GM15510 (cell line): ENCODE measurements around the gene HIPK4.
A peak's percentile ranks its signal among the peaks of the same experiment; 100 is the strongest.

Source experiments
- POLR2A ChIP-seq: IDR thresholded peaks from 3 replicates; pipeline ENCODE4 v1.6.1; 2011; ENCODE audit warnings: borderline replicate concordance; ENCODE audit not compliant: insufficient read length; ENCODE audit errors: extremely low read depth

Gene HIPK4

DNA sequence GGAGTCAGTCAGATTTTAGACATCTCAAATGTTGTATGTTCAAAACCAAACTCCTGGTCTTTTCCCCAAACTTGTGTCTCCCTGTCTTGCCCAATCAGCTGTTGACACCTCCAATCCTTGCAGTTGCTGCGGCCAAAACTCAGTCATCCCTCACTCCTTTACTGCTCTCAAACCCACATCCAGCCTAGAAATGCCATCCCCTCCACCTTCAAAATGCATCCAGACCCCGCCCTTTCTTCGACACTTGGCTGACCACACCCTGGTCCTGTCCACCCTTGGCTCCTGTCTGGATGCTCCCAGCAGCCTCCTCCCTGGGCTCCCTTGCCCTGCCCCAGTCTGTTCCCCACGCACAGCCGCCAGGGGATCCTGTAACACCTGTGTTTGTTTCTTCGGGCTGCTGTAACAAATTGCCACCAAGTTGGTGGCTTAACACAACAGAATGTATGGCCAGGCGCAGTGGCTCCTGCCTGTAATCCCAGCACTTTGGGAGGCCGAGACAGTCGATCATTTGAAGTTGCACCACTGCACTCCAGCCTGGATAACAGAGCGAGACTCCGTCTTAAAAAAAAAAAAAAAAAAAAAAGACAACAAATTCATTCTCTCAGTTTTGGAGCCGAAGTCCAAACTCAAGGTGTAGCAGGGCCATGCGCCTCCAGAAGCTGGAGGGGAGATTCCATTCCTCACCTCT is 29.8 kb downstream of the HIPK4 start:
- TF ChIP-seq POLR2A, result no peak

DNA sequence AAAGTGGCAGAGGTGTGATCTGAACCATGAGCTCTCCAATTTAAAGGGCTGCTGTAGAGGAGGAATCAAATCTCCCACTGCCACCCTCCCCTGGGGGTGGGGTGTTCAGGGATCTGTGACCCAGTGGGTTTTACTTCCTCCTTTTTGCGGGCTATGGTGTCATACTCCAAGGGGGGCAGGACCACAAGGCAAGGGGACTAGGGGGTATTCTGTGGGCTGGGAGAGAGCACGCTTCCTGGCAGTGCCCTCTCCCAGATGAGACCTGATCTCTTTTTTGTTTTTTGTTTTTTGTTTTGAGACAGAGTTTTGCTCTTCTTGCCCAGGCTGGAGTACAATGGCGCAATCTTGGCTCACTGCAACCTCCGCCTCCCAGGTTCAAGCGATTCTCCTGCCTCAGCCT is 31.2 kb downstream of the HIPK4 start:
- no peak for TF ChIP-seq POLR2A

DNA sequence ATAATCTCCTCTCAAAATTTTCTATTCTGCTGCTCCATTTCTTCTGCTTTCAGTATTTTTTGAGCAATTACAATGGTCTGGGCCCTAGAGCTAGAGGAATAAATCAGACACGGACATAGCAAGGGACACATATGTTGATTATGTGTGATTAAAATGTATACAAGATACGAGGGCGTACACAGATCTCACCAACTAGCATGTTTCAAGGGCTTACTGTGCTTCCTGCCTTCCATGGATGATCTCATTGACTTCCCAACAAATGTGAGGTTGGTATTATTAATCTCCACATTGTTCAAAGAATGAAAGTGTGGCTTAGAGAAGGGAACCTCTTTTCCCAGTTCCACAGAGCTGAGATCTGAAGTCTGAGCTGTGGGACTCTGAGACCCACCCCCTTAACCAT is 32.3 kb downstream of the HIPK4 start:
- TF ChIP-seq POLR2A, result no peak

DNA sequence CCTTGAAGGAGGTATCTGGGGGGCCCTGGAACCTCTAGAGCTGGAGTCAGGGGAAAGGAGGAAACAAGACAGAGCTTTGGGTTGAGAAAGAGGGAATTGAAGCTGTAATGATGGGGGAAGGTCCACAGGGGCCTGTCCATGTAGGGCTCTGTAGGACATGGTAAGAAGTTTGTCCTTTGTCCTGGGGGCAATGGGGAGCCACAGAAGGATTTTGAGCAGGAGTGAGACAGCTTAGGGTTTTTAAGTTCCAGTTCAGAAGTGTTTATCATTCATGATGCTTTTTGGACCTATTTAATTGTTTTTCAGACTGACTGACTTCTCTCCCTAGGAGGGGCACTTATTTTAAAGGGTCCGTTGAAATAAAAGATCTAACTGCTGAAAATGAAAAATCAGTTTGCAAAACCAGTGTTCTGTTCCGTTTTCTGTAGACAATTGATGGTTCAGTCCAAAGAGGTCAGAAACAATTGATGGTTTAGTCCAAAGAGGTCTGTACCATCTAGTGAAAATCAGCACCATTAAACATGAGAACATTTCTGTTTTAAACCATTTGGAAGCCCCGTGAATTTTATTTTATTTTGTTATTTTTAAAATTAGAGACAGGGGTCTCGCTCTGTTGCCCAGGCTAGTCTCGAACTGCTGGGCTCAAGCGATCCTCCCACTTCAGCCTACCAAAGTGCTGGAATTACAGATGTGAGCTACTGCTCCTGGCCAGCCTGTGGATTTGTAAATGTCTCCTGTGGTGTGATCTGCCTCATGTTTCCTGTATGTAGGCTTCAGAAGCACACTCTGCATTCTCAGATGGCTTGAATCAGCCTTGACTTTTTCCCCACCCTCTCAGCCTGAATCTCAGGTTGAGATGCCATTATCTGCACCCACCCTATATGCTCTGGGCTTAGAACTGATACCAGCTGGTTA is 33.0 kb downstream of the HIPK4 start:
- no peak for TF ChIP-seq POLR2A

DNA sequence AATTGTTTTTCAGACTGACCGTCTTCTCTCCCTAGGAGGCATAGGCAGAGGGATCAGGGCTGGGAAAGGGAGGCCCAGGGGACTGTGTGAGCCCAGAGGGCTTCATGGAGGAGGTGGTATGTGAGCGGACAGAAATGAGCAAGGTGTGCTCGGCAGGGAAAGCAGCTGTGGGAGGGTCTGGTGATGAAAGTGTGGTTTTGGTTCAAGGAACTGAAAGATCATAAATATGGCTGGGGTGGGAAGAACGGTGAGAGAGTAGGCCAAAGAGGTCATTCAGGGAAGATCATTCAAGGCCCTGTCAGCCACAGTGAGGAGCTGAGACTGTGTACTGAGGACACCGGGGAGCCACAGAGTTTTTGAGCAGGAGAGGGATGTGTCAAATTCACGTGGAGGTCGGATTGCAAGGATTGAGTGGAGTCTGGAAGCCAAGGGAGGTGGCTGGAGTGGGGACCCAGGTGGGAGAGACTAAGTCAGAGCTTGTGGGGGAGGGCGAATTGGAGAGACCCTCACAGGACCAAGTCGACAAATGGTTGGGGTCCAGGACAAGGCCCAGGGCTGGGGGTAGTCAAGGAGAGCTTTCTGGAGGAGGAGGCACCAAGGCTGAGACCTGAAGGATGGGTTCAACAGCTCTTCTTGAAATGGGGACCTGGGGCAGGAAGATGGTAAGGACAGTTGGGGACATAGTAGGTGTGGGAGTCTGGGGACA is 33.9 kb downstream of the HIPK4 start:
- peak; percentile 15 for TF ChIP-seq POLR2A

DNA sequence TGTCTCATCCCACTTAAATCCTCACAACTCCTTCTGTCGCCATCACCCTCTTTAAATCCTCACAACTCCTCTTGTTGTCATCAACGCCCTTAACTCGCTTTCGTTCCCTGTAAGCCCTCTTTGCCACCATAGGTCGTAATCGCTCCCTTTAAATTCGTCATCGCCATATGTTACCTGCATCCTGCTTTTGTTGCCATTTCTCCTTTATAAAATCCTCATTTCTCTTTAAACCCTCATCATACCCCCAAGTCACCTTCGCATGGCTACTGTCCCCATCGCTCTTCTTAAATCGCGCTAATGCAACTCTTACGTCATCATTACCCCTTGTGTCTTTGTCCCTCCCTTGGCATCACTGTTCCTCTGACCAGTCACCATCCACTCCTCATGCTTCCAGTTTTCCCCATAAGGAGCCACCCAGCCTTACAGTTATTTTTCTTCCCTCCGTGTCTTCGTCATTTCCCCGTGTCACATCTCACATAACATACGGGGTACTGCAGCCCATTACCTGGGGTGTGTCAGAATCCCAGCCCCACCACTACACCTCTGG is 40.9 kb downstream of the HIPK4 start:
- TF ChIP-seq POLR2A, result no peak

DNA sequence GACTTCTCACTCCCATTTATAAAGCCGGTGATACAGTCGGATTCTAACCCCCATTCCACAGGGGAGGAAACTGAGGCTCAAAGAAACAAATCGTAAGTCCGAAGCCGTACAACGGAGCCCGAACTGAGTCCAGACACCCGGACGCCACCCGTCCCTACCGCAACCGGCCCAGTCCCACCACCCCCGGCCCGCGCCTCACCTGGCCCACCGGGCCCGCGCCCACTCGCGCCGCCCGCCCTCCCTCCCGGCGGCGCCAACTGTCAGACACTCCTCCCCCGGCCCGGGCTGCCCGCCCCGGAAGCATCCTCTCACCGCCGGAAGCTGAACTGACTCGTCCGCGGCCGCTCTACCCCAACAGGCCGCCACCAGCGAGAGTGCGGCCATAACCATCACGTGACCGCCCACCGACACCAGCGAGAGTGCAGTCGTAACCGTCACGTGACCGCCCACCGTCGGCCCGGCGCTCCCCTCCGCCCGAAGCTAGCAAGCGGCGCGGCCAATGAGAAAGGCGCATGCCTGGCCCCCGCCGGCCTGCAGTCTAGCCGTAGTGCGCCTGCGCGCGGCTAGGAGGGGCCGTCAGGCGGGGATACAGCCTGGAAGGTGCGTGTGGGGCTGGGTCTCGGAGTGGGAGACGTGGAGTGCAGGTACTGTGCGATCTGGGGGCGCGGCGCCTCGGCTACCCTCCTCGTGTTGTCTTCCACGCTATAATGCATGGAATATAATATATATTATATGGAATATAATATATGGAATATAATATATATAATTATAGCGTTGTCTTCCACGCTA is 41.7 kb downstream of the HIPK4 start, which contains the start of the genes C19orf47 and PLD3:
Gene C19orf47, minus strand, starts transcription at position 273 of the 789 bp plus-strand sequence. CDS start 6,540 bp downstream, outside the sequence.
Gene PLD3, plus strand, starts transcription at position 571 of the 789 bp plus-strand sequence. CDS start 17,789 bp downstream, outside the sequence.
- TF ChIP-seq POLR2A, result peak; percentile 95

DNA sequence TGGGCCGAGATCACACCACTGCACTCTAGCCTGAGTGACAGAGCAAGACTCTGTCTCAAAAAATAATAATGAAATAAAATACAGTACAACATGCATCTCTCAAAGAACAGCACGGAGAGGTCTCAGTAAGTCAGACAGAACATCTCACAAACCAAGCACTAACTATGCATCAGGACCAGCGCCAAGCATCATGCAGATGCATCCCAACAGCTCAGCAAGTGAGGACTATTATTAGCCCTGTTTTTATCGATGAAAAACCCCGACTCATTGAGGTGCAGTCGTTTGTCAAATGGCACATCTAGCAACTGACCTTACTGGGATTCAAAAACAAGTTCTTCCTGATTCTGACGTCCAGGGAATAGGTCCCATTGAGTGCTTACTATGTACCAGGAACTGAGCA is 45.6 kb downstream of the HIPK4 start:
- TF ChIP-seq POLR2A, result no peak

DNA sequence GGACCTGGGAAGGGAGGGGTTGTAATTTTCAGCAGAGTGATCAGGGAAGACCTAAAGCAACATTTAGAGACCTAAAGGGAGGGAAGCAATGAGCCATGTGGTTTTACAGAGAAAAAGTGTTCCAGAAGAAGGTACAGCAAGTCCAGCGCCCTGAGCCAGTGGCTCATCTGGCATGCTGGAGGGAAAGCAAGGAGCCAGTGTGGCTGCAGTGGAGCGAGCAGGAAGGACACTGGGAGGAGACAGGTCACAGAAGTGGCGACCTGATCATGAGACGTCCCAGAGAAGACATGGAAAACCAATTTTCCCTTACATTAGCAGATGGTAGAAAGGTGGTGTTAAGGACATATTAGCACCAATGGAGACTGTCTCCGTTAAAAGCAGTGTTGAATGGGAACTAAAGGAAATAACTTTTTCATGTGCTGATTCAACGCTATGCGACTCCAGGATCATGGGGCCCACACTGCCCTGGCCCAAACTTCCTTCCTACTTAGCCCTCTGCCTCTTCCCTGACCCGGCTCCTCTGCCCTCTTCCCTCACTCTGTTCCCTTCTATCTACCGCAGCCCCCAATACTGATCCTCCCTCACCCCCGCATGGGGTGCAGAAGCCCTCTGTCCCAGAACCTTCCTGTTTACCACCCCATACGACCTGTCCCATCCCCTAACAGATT is 47.2 kb downstream of the HIPK4 start:
- TF ChIP-seq POLR2A, result no peak

DNA sequence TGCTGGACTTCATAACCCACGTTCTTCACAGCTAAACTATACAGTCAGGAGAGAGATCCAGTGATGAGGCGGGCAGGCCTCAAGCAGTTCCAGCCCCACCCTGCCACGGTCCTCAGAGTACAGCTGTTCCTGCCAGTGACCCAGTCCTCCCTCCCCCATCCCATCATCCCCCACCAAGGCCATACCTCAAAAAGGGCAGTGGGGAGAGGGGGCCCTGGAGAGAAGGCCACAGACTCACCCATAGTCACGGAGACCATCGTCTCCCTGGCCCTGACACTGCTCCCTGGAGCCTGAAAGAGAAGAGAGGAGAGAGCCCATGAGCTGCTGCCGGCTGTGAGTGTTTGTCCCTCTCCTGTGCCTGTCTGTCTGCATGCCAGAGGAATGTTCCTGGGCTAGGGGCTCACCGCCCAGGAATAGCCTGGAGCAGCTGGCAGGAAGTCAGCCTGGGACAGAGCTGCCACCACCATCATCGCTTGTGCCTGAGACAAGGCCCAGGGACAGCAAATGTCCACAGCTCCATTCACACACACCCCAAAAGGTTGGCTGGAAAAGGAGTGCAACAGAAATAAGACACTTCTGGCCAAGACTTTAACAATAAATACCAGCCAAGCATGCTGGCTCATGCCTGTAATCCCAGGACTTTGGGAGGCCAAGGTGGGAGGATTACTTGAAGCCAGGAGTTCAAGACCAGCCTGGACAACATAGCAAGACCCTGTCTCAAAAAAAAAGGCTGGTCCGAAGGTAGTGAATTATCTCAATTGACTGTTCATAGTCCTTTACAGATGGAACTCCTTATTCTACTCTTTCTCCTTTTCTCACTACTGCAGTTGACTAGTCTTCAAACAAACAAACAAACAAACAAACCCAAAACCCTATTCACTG is 48.1 kb downstream of the HIPK4 start:
- TF ChIP-seq POLR2A, result no peak

DNA sequence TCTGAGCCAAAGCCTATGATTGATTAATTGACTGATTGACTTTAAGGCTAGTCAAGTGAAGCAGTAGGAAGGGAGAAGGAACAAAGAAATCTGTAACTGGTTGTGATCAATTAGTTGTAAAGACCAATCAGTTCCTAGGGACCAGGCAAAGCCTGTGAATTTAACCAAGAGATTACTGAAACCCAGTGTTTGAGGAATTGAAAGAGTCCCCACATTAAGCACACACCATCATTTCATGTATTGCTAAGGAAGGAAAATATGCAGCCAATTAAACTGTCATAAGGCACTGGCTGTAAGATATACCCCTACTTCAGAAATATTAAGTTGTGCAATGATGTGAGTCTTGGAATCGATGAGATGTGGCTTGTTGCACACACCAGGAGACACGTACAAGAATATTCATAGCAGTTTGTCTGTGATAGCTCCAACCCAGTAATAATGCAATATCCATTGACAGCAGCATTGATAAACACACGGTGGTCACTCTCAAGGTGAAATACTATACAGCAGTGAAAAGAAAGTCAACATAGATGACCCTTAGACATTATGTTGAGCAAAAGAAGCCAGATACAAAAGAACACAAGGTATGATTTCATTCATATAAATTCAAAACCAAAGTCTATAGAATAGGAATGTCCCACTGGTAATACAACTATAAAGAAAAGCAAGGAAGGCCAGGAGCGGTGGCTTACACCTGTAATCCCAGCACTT is 50.8 kb downstream of the HIPK4 start:
- no peak for TF ChIP-seq POLR2A

DNA sequence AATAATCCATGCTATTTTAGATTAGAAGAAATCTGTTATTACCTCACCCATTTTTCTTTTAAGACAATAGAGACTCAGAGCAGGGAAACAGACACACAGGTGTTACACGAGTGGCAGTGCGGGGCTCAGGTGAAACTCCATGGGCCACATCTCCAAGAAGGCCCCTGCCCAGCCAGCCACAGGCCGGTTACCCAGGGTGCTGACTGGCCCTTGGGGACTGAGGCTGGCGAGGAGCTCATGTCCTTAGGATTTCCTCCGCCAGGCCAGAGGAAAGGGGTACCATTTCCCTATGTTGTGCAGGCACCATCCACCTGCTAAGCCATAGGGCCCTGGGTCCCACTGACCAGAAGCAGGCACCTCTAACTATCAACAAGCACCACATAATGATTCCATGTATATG is 52.4 kb downstream of the HIPK4 start:
- no peak for TF ChIP-seq POLR2A
